WI38 (cell line): Measurements from ENCODE around the gene SFI1.

ENCODE experiments used
- H3K4me3 ChIP-seq: 2 replicates; pipeline ENCODE4 v1.5.1; 2011; ENCODE audit warnings: low read depth, mild to moderate bottlenecking, control low read depth, low read length
- TF ChIP-seq, protein P1 (sequence below): IDR thresholded peaks from 2 replicates; pipeline ENCODE4 v1.5.1; 2012; ENCODE audit warnings: low read depth, mild to moderate bottlenecking, control low read depth, low read length

The SFI1 gene

DNA sequence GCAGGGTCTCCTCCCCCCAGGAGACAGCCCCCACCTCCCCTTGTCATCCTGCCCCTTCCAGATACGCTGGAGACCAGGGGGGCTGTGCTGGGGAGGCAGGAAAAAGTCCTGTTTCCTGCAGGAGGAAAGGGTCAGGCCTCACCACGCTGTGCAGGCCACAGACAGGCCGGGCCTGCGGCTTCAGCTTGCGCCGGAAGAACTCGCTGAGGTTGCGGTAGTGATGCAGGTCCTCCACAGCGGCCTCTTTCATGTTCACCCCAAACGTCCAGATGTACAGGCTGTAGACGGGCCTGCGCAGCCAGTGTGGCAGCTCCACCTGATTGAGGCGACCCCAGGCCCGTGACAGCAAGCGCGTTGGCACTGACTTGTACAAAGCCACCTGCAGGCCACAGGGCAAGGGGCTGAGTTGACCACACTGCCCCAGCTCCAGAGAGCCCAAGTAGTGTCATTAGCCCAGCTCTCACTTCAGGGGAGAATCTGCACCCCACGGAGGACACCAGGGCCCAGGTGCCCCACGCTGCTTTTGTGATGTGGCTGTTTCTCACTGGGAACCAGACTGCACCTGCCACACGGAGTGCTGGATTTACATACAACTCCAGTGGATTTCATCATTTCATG lies 125.3 kb downstream of the SFI1 start:
- TF ChIP-seq, protein P1, sequence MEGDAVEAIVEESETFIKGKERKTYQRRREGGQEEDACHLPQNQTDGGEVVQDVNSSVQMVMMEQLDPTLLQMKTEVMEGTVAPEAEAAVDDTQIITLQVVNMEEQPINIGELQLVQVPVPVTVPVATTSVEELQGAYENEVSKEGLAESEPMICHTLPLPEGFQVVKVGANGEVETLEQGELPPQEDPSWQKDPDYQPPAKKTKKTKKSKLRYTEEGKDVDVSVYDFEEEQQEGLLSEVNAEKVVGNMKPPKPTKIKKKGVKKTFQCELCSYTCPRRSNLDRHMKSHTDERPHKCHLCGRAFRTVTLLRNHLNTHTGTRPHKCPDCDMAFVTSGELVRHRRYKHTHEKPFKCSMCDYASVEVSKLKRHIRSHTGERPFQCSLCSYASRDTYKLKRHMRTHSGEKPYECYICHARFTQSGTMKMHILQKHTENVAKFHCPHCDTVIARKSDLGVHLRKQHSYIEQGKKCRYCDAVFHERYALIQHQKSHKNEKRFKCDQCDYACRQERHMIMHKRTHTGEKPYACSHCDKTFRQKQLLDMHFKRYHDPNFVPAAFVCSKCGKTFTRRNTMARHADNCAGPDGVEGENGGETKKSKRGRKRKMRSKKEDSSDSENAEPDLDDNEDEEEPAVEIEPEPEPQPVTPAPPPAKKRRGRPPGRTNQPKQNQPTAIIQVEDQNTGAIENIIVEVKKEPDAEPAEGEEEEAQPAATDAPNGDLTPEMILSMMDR = no peak
- H3K4me3 ChIP-seq = no peak overlapping the region

- TF ChIP-seq, protein P1 = no peak
- no peak overlapping the region for H3K4me3 ChIP-seq
These were observed 126.6 kb downstream of the SFI1 start for GRCh38 chr22:31622980-31623379.

GRCh38 chr22:31623592-31624304 lies 127.4 kb downstream of the SFI1 start:
- TF ChIP-seq, protein P1 = no peak

DNA sequence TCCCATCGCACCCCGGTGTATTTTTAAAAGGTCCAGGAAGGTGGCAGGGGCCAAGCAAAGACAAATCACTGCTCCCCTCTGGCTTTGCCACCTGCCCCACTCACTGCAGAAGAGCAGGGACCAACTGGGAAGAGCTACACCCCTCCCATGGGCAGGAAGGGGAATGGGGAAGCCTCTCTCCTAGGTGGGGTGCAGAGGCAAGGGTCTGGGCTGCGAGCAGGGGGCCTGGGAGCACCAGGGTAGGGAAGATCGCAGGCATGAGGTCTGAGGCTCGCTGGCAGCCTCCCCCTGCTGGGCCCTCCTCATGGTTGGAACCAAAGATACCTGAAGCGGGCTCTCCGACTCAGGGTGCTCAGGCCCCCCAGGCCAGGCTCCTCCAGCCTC lies 128.9 kb downstream of the SFI1 start:
- no peak overlapping the region for H3K4me3 ChIP-seq
- TF ChIP-seq, protein P1 = no peak

More at GRCh38 chr22:31623592-31624304, 127.4 kb downstream of the SFI1 start:
- no peak overlapping the region for H3K4me3 ChIP-seq

DNA sequence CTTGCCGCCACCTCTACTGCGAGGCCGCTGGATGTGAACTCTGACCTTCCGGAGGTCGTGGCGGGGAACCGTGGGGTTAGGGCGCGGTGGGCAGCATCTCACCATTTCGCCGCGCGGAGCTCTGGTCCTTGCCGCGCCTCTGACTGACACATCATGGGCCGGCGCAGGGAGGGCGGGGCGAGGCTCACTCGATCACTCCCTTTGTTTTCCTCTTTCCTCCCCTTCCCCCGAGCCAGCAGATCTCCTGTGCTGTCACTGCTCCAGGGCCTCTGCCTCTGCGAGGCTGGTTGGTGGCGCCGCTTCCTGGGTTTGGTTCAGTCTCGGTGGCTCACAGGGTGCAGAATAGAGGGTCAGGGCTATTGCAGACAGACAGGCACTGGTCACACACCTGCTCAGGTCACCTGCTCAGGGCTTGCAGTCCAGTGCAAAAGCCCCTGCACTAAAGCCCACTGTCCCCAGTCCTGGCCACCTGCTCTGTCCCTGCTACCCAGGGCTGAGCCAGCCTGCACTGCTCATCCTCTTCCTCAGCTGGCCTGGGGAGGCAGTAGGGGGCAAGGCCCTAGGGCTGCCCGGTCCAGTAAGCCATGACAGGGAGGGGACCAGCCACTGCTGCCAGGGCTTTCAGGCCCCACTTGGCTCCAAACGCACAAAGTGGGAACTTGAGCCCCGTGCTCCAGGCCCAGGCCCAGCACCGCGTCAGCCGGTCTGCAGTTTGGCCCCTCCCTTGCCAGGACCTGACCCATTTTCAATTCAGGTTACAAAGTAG lies 129.5 kb downstream of the SFI1 start:
- TF ChIP-seq, protein P1 = no peak

DNA sequence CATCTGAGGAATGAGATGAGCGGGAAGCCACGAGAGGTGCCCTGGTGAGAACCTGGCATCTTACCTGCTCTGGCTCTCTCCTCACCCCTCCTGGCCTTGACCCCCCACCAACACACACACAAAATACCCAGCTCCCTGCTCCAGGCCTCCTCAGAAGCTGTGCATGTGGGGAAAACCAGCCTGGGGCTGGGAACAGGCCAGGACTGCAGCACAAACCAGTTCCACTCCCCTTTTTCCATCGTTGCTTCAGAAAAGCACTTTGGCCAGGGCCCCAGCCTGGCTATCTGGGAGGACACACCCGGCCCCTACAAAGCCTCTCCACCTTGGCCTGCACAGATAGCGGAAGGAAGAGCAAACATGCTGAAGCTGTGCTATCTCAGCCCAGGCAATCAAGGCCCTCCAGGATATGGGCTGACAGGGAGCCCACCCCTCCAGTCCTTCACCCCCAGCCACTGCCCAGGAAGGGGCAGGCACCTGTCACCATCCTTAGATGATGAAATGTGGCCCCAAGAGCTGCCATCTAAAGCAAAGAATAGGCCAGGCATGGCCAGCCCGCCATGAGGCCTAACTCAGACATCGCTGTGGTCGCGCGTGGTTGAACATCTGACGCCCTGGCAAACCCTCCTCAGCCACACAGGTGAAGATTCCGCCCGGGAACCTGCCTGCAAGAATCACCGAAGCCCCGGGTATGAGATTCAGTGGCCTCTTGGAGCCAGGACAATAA lies 130.3 kb downstream of the SFI1 start:
- TF ChIP-seq, protein P1 = no peak
- H3K4me3 ChIP-seq = no peak overlapping the region

More for the DNA sequence above, 129.5 kb downstream of the SFI1 start:
- H3K4me3 ChIP-seq = no peak overlapping the region
